Activated CD8-positive, alpha-beta T cell treated with anti-CD3 and anti-CD28 coated beads for 36 hours (primary cell): ENCODE results near the gene EXOSC2. TPM values are rescaled to one million over a fixed set of nuclear protein-coding genes. Genes with fewer than 3 reads are reported as not detected.

Source experiments
- ATAC-seq: fragments of 200-7000 bp; cut with Tn5 transposase; one replicate; pipeline ENCODE4 v1.10.0; 2021; ENCODE audit warnings: mild to moderate bottlenecking, moderate library complexity
- CTCF ChIA-PET: fragments of 350-600 bp; sonication (Branson Sonifier 250); formaldehyde crosslinking; loops from one replicate; lab custom pipeline; 2021; ENCODE audit warnings: antibody characterized with exemption; lab: Charles Lee
- POLR2A ChIA-PET: fragments of 350-600 bp; sonication (Branson Sonifier 250); formaldehyde crosslinking; loops from one replicate; lab custom pipeline; 2021; ENCODE audit warnings: antibody characterized with exemption; lab: Charles Lee
- DNase-seq: peaks from one replicate; pipeline ENCODE4 v3.0.0-alpha.2; 2020
- H3K27ac Mint-ChIP-seq: one replicate; pipeline ENCODE4 v1.8.0; 2021; ENCODE audit warnings: mild to moderate bottlenecking, mixed read lengths
- H3K27me3 Mint-ChIP-seq: one replicate; pipeline ENCODE4 v1.8.0; 2021; ENCODE audit warnings: mixed read lengths
- H3K36me3 Mint-ChIP-seq: one replicate; pipeline ENCODE4 v1.8.0; 2021; ENCODE audit warnings: low read depth, mixed read lengths
- H3K4me1 Mint-ChIP-seq: one replicate; pipeline ENCODE4 v1.8.0; 2021; ENCODE audit warnings: low read depth, mixed read lengths
- H3K4me3 Mint-ChIP-seq: one replicate; pipeline ENCODE4 v1.8.0; 2021; ENCODE audit warnings: mild to moderate bottlenecking, moderate library complexity, mixed read lengths
- H3K9me3 Mint-ChIP-seq: one replicate; pipeline ENCODE4 v1.8.0; 2021; ENCODE audit warnings: mixed read lengths
- intact Hi-C: fragments of 100-400 bp; cut with micrococcal nuclease; formaldehyde crosslinking; loops from one replicate; pipeline ENCODE4 v1.10.0; 2022
- total RNA-seq, 2 experiments: library from RNA; stranded (reverse); gene quantifications; one replicate each; pipeline ENCODE4 v1.2.3, GENCODE V29; 2021
- TF ChIP-seq, protein P1 (sequence below): fragments of 200-600 bp; IDR thresholded peaks from one replicate; pipeline ENCODE4 v1.8.0; 2022; ENCODE audit warnings: antibody characterized with exemption, mild to moderate bottlenecking

EXOSC2 gene
- total RNA-seq: 10 to 100 TPM; 82.1 to 82.5 TPM

DNA sequence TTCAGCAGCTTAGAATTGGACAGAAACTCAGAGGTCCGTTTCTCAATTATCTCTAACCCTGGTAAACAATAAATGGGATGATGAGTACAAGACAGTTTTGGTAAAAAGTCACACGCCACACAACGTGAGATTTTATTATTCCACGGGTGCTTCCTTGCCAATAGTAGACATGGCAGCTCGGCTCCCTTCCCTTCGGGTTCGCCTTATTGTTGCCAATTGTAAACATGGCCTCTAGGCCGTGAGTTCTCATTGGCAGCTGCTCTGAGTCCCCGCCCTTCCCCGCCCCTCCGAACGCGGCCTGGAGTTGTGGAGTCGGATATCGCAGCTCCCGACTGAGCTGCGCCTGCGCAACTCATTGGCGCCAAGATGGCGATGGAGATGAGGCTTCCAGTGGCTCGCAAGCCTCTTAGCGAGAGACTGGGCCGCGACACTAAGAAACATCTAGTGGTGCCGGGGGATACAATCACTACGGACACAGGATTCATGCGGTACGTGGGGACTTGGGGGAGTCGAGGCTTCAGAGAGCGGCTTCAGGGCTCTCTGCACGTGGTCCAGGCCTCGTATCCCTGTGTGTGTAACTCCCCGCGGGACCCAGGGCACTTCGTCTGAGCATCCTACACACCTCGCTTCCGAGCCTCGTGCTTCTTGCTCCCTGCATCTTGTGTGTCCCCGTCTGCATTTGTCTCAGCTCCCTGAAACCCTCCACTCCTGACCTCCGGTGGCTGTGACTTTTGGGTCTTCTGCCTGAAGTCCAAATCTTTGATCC lies at the start of gene EXOSC2:
Gene EXOSC2 (plus strand): TSS at position 355 of the 766 bp plus-strand sequence. CDS start 12 bp downstream, at position 367.
- Mint-ChIP-seq H3K27ac (peak within 1 kb of the TSS; percentile 99), H3K4me3 (peak within 1 kb of the TSS; percentile 98), H3K27me3 (no peaks in the 10 kb centered on the region), H3K36me3 (peaks cover 41% of the 10 kb centered on the region), H3K4me1 (peaks cover 39% of the 10 kb centered on the region), H3K9me3 (peaks cover 5% of the 10 kb centered on the region)
- TF ChIP-seq, protein P1, sequence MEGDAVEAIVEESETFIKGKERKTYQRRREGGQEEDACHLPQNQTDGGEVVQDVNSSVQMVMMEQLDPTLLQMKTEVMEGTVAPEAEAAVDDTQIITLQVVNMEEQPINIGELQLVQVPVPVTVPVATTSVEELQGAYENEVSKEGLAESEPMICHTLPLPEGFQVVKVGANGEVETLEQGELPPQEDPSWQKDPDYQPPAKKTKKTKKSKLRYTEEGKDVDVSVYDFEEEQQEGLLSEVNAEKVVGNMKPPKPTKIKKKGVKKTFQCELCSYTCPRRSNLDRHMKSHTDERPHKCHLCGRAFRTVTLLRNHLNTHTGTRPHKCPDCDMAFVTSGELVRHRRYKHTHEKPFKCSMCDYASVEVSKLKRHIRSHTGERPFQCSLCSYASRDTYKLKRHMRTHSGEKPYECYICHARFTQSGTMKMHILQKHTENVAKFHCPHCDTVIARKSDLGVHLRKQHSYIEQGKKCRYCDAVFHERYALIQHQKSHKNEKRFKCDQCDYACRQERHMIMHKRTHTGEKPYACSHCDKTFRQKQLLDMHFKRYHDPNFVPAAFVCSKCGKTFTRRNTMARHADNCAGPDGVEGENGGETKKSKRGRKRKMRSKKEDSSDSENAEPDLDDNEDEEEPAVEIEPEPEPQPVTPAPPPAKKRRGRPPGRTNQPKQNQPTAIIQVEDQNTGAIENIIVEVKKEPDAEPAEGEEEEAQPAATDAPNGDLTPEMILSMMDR: no peak
- POLR2A ChIA-PET: interaction anchor here (0.6 to 4.3 kb wide), 8 partner anchors 8 to 218 kb away, joined by 3 to 54 read pairs (median 5); no protein-coding TSS in a partner anchor
- CTCF ChIA-PET: interaction anchor here (0.9 to 2.7 kb wide), 8 partner anchors 8 to 353 kb away, joined by 3 to 59 read pairs (median 5); no protein-coding TSS in a partner anchor
- ATAC-seq (peak; percentile 99), DNase-seq (peak; percentile 99)
- intact Hi-C loops: no loop called here

DNA sequence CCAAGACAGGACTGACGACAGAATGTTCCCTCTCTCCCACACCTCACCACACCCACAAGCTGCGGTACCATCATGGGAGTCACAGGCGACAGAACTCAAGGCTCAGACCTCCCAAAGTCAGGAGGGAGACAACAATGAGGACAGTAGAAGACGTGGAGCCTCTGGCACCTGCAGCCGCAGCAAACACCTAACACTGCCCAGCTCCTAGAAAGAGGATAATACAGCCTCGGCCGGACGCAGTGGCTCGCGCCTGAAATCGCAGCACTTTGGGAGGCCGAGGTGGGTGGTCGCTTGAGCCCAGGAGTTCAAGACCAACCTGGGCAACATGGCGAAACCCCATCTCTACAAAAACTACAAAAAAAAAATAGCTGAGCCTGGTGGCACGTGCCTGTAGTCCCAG lies 42.4 kb upstream of the EXOSC2 start:
- Mint-ChIP-seq H3K4me1 (no peaks in the 10 kb centered on the region), H3K36me3 (no peaks in the 10 kb centered on the region), H3K4me3 (no peak overlapping the region), H3K9me3 (peaks cover 4% of the 10 kb centered on the region), H3K27ac (no peak overlapping the region), H3K27me3 (peaks cover 11% of the 10 kb centered on the region)
- CTCF ChIA-PET: interaction anchor here (1.1 to 1.2 kb wide), 2 partner anchors 32 to 33 kb away, joined by 4 read pairs; no protein-coding TSS in a partner anchor
- no peak for DNase-seq
- intact Hi-C loops: no loop called here
- no peak for ATAC-seq
- TF ChIP-seq, protein P1: no peak
- POLR2A ChIA-PET: interaction anchor here (1.0 kb wide), 1 partner anchor 8 kb away, joined by 3 read pairs; no protein-coding TSS in a partner anchor

- ChIA-PET CTCF (interaction anchor here (1.2 kb wide), 1 partner anchor 32 kb away, joined by 4 read pairs; no protein-coding TSS in a partner anchor), POLR2A (interaction anchor here (1.0 kb wide), 1 partner anchor 9 kb away, joined by 3 read pairs; no protein-coding TSS in a partner anchor)
- DNase-seq: no peak
- Mint-ChIP-seq H3K4me1 (no peaks in the 10 kb centered on the region), H3K36me3 (no peaks in the 10 kb centered on the region), H3K9me3 (peaks cover 2% of the 10 kb centered on the region), H3K4me3 (no peak overlapping the region), H3K27me3 (peaks cover 11% of the 10 kb centered on the region), H3K27ac (no peak overlapping the region)
- intact Hi-C loops: no loop called here
- TF ChIP-seq, protein P1: no peak
- ATAC-seq: no peak
Observed at GRCh38 chr9:130651752-130652151, 41.8 kb upstream of the EXOSC2 start.

DNA sequence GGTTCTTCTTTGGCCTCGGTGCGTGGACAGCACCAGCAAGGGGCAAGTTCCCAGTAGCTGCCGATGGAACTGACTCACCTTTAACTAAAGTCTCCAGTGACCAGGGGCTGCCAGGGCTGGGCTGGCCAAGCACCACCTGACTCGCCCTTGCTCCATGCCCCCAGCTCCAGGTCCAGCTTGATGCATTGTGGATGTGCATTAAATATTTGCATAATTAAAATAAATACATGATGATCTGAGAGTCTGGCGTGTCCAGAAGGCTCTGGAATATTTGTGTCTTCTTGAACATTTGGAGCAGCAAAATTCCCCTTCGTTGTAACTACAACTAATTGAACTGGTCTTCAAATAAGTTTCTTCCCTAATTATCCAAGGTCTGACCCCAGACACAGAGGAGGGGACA lies 38.7 kb upstream of the EXOSC2 start:
- ChIA-PET CTCF (no interaction called here), POLR2A (interaction anchor here (1.1 kb wide), 1 partner anchor 27 kb away, joined by 3 read pairs; no protein-coding TSS in a partner anchor)
- Mint-ChIP-seq H3K4me3 (no peak overlapping the region), H3K4me1 (peaks cover 2% of the 10 kb centered on the region), H3K9me3 (no peaks in the 10 kb centered on the region), H3K36me3 (no peaks in the 10 kb centered on the region), H3K27ac (no peak overlapping the region), H3K27me3 (peaks cover 32% of the 10 kb centered on the region)
- ATAC-seq: no peak
- no peak for DNase-seq
- TF ChIP-seq, protein P1: no peak
- intact Hi-C loops: no loop called here
